Keratinocyte (primary cell): ENCODE results near the gene CYTH1. TPM values are rescaled to one million over a fixed set of nuclear protein-coding genes. Genes with fewer than 3 reads are reported as not detected.

ENCODE experiments used
- DNase-seq: peaks from one replicate; pipeline ENCODE4 v3.0.0-alpha.2; 2011; ENCODE audit warnings: low read depth, missing footprints, low spot score
- FAIRE-seq: peaks from 2 replicates; lab custom pipeline; 2011; peaks lifted over from hg19 to GRCh38; lab: Jason Lieb, UNC
- H2AFZ ChIP-seq: 2 replicates; pipeline ENCODE4 v1.6.0; 2012; ENCODE audit warnings: low read length, control low read depth, inconsistent platforms; ENCODE audit not compliant: control insufficient read depth
- H3K27ac ChIP-seq: 2 replicates; pipeline ENCODE4 v1.5.1; 2011; ENCODE audit warnings: low read length; ENCODE audit not compliant: control insufficient read depth, insufficient read depth
- H3K27me3 ChIP-seq: 3 replicates; pipeline ENCODE4 v1.6.0; 2011; ENCODE audit warnings: low read length; ENCODE audit not compliant: control insufficient read depth, insufficient read depth; ENCODE audit errors: extremely low read depth
- H3K36me3 ChIP-seq, 2 experiments: 2 replicates in 1 of 2; 3 replicates in 1 of 2; pipeline ENCODE4 v1.5.1; 2011; ENCODE audit warnings: low read length in 2 of 2, mild to moderate bottlenecking in 1 of 2; ENCODE audit not compliant: control insufficient read depth in 2 of 2, insufficient read depth in 2 of 2; ENCODE audit errors: extremely low read depth in 1 of 2
- H3K4me1 ChIP-seq: 3 replicates; pipeline ENCODE4 v1.5.1; 2011; ENCODE audit warnings: low read length; ENCODE audit not compliant: control insufficient read depth, insufficient read depth; ENCODE audit errors: extremely low read depth
- H3K4me2 ChIP-seq: 3 replicates; pipeline ENCODE4 v1.6.0; 2011; ENCODE audit warnings: low read depth, low read length; ENCODE audit not compliant: control insufficient read depth, insufficient read depth; ENCODE audit errors: extremely low read depth
- H3K4me3 ChIP-seq, 3 experiments: fragments of 200-600 bp in 1 of 3; sonication (generic) in 1 of 3; 2 replicates in 2 of 3; 3 replicates in 1 of 3; pipeline ENCODE4 v1.5.1; 2011 to 2016; ENCODE audit warnings: low read length in 3 of 3, mild to moderate bottlenecking in 3 of 3, control low read depth in 2 of 3, inconsistent platforms in 1 of 3, low read depth in 1 of 3, mixed read lengths in 1 of 3, mixed run types in 1 of 3, moderate library complexity in 1 of 3; ENCODE audit not compliant: control insufficient read depth in 2 of 3, insufficient read depth in 2 of 3; ENCODE audit errors: extremely low read depth in 1 of 3
- H3K79me2 ChIP-seq: 2 replicates; pipeline ENCODE4 v1.6.0; 2012; ENCODE audit warnings: low read length; ENCODE audit not compliant: control insufficient read depth, insufficient read depth
- H3K9ac ChIP-seq: 3 replicates; pipeline ENCODE4 v1.6.0; 2011; ENCODE audit warnings: low read length; ENCODE audit not compliant: control insufficient read depth, insufficient read depth; ENCODE audit errors: extremely low read depth
- H3K9me1 ChIP-seq: 3 replicates; pipeline ENCODE4 v1.6.0; 2011; ENCODE audit warnings: low read length; ENCODE audit not compliant: control insufficient read depth, insufficient read depth; ENCODE audit errors: extremely low read depth
- H3K9me3 ChIP-seq: 2 replicates; pipeline ENCODE4 v1.5.1; 2012; ENCODE audit warnings: low read depth, low read length; ENCODE audit not compliant: control insufficient read depth
- H4K20me1 ChIP-seq: 3 replicates; pipeline ENCODE4 v1.6.0; 2011; ENCODE audit warnings: low read length; ENCODE audit not compliant: control insufficient read depth, insufficient read depth; ENCODE audit errors: extremely low read depth
- EZH2 ChIP-seq: IDR thresholded peaks from one replicate; pipeline ENCODE4 v1.6.1; 2012; ENCODE audit warnings: inconsistent platforms, mild to moderate bottlenecking, low read length, moderate library complexity
- dilution Hi-C: fragments of 300-500 bp; cut with MboI; formaldehyde crosslinking; loops from one replicate; pipeline ENCODE4 v1.7.0; 2020; ENCODE audit warnings: low sequenced_read_pairs; ENCODE audit not compliant: extremely low pct_ligation_motif_present
- polyA plus RNA-seq, 5 experiments: library from polyadenylated mRNA; depleted of rRNA in 3 of 5; stranded (reverse) in 3 of 5; stranded (forward) in 1 of 5; unstranded in 1 of 5; fragments of >200 nt; gene quantifications; 1 replicate in 1 of 5; 2 replicates in 3 of 5; 3 replicates in 1 of 5; pipeline versions ENCODE4 v1.2.1 to v1.2.3, GENCODE V29; 2011 to 2012; ENCODE audit warnings: missing spikeins in 2 of 5, low read depth in 1 of 5, low replicate concordance in 1 of 5
- TF ChIP-seq, protein P1 (sequence below), 3 experiments: IDR thresholded peaks in 1 of 3; conservative IDR thresholded peaks in 1 of 3; optimal IDR thresholded peaks in 1 of 3; 2 replicates in 2 of 3; 3 replicates in 1 of 3; pipeline versions ENCODE3 to v1.5.1; 2011; ENCODE audit warnings: low read length in 3 of 3, mild to moderate bottlenecking in 3 of 3, moderate library complexity in 2 of 3, control low read depth in 1 of 3, inconsistent platforms in 1 of 3; ENCODE audit not compliant: insufficient read depth in 2 of 3; ENCODE audit errors: extremely low read depth in 1 of 3

CYTH1 gene
- polyA plus RNA-seq, 1 donor (not counting 4 experiments of a cell fraction or from before 2014, with no cell fraction given), result 28.3 TPM

DNA sequence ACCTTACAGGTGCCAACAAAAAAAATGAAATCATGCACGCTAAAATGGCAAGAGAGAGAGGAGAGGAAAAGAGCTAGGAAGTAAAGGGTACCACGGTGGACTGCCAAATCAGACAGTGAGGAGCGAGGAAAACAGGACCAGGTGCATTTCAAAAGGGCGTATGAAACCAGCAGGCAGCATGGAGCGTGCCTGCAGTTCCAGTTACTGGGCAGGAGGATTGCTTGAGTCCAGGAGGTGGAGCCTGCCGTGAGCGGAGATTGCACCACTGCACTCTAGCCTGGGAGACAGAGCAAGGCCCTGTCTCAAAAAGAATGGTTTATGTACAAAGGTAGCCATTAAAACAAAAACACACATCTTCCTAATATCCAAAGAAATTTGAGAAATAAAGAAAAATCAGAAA lies 42.2 kb upstream of the CYTH1 start:
- no peaks in the 10 kb centered on the region for H3K27me3 ChIP-seq
- no peaks in the 10 kb centered on the region for H3K9me3 ChIP-seq
- no peak overlapping the region for H2AFZ ChIP-seq
- no peak overlapping the region for H3K4me2 ChIP-seq
- no peak for TF ChIP-seq EZH2
- TF ChIP-seq, protein P1, sequence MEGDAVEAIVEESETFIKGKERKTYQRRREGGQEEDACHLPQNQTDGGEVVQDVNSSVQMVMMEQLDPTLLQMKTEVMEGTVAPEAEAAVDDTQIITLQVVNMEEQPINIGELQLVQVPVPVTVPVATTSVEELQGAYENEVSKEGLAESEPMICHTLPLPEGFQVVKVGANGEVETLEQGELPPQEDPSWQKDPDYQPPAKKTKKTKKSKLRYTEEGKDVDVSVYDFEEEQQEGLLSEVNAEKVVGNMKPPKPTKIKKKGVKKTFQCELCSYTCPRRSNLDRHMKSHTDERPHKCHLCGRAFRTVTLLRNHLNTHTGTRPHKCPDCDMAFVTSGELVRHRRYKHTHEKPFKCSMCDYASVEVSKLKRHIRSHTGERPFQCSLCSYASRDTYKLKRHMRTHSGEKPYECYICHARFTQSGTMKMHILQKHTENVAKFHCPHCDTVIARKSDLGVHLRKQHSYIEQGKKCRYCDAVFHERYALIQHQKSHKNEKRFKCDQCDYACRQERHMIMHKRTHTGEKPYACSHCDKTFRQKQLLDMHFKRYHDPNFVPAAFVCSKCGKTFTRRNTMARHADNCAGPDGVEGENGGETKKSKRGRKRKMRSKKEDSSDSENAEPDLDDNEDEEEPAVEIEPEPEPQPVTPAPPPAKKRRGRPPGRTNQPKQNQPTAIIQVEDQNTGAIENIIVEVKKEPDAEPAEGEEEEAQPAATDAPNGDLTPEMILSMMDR (optimal IDR thresholded peaks at IDR 0.05 in 1 of 3, IDR thresholded peaks at IDR 0.05 in 1 of 3, conservative IDR thresholded peaks at IDR 0.05 in 1 of 3; ENCODE audit: extremely low read depth in 1 of 3, insufficient read depth in 2 of 3, low read length in 3 of 3), result no peak
- dilution Hi-C loops, result no loop called here
- H3K79me2 ChIP-seq, result peaks cover 17% of the 10 kb centered on the region
- H3K36me3 ChIP-seq, result peaks cover 53 to 72% of the 10 kb centered on the region in 2 experiments
- H3K27ac ChIP-seq, result no peak overlapping the region
- no peak for DNase-seq
- H3K9ac ChIP-seq, result no peak overlapping the region
- no peak overlapping the region for H3K4me3 ChIP-seq
- no peaks in the 10 kb centered on the region for H3K9me1 ChIP-seq
- FAIRE-seq, result no peak
- peaks cover 4% of the 10 kb centered on the region for H4K20me1 ChIP-seq
- H3K4me1 ChIP-seq, result no peaks in the 10 kb centered on the region

DNA sequence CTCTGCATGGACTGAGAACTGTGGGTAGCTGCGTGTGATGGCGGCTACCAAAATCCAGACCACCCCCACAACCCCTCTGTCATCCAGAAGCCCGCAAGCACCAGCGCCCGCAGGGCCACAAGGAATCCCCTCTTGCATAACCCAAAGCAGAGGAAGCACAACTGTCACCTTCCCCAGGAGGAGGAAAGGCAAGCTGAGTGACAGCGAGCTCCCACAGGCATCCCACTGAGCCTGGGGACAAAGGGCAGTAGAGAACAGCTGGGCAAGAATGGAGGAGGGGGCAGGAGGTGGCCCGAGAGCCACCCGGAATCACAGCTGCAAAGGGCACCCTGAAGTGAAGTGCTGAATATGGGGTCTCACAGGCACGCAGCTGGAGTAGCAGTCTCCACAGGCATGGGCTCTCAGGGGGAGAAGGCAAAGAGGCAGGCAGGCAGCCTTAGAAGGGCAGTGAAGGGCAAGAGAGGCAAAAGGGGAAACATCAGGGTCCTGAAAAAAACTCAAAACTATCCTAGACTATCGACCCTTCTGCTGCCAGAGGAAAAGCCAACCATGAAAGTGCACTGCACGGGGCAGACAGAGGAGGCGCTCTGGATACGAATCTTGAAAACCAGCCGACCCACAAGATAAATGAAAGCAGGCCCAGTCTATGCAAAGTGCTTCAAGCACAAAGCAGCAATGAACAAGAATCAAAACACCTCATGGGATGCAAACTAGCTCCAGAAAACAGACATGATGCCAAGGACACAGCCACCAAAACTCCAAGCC lies 41.4 kb upstream of the CYTH1 start:
- FAIRE-seq (no peak), DNase-seq (no peak)
- Histone ChIP-seq H3K9me1 (no peaks in the 10 kb centered on the region), H3K36me3 (peaks cover 55 to 74% of the 10 kb centered on the region in 2 experiments), H3K9me3 (no peaks in the 10 kb centered on the region), H3K4me2 (no peak overlapping the region), H3K27ac (no peak overlapping the region), H4K20me1 (peaks cover 4% of the 10 kb centered on the region), H3K27me3 (no peaks in the 10 kb centered on the region), H3K79me2 (peaks cover 15% of the 10 kb centered on the region), H2AFZ (no peak overlapping the region), H3K4me3 (no peak overlapping the region), H3K9ac (no peak overlapping the region), H3K4me1 (no peaks in the 10 kb centered on the region)
- TF ChIP-seq, protein P1 (optimal IDR thresholded peaks at IDR 0.05 in 1 of 3, IDR thresholded peaks at IDR 0.05 in 1 of 3, conservative IDR thresholded peaks at IDR 0.05 in 1 of 3; ENCODE audit: extremely low read depth in 1 of 3, insufficient read depth in 2 of 3, low read length in 3 of 3), result peak in 1 of 3 experiments; percentile 17
- TF ChIP-seq EZH2, result no peak
- dilution Hi-C loops, result no loop called here
